HEK293T (cell line): ENCODE measurements around the gene SDR39U1.
"Not testable (repeated sequence)": the region's sequence is repeated elsewhere in the genome, so short reads cannot be mapped to it uniquely, and the experiment has no call there.

Source experiments
- CTCF ChIA-PET: fragments of 350-600 bp; formaldehyde crosslinking; extraction: SDS; loops from one replicate; lab custom pipeline; 2021; ENCODE audit warnings: antibody characterized with exemption, inconsistent platforms; lab: Yijun Ruan, JAX
- POLR2A ChIA-PET: fragments of 350-600 bp; formaldehyde crosslinking; extraction: SDS; loops from one replicate; lab custom pipeline; 2020; ENCODE audit warnings: antibody characterized with exemption, inconsistent platforms; lab: Yijun Ruan, JAX
- DNase-seq: peaks from one replicate; pipeline ENCODE4 v3.0.0; 2012; ENCODE audit warnings: mixed read lengths; ENCODE audit errors: extremely low spot score
- ARNT ChIP-seq: fragments of 450-650 bp; IDR thresholded peaks from 2 replicates; pipeline ENCODE4 v1.6.1; 2017; ENCODE audit warnings: mild to moderate bottlenecking
- BHLHE40 ChIP-seq: fragments of 450-650 bp; IDR thresholded peaks from 2 replicates; pipeline ENCODE4 v1.6.1; 2016; ENCODE audit warnings: mild to moderate bottlenecking, moderate library complexity, borderline replicate concordance
- CTBP1 ChIP-seq: fragments of 450-650 bp; IDR thresholded peaks from 2 replicates; pipeline ENCODE4 v1.6.1; 2016; ENCODE audit warnings: borderline replicate concordance
- ELF4 ChIP-seq: fragments of 450-650 bp; IDR thresholded peaks from 2 replicates; pipeline ENCODE4 v1.6.1; 2017; ENCODE audit warnings: antibody characterized with exemption
- FOXA1 ChIP-seq: fragments of 450-650 bp; IDR thresholded peaks from 2 replicates; pipeline ENCODE4 v1.6.1; 2016; ENCODE audit warnings: mild to moderate bottlenecking
- FOXK2 ChIP-seq: fragments of 450-650 bp; IDR thresholded peaks from 2 replicates; pipeline ENCODE4 v1.6.1; 2016; ENCODE audit warnings: mild to moderate bottlenecking
- FOXM1 ChIP-seq: fragments of 450-650 bp; IDR thresholded peaks from 2 replicates; pipeline ENCODE4 v1.6.1; 2017; ENCODE audit warnings: mild to moderate bottlenecking, borderline replicate concordance
- HDGF ChIP-seq: fragments of 450-650 bp; IDR thresholded peaks from 2 replicates; pipeline ENCODE4 v1.6.1; 2017; ENCODE audit warnings: antibody characterized with exemption, borderline replicate concordance
- L3MBTL2 ChIP-seq: fragments of 450-650 bp; conservative IDR thresholded peaks from 2 replicates; pipeline ENCODE4 v1.6.1; 2016; ENCODE audit warnings: mild to moderate bottlenecking
- LEF1 ChIP-seq: fragments of 450-650 bp; IDR thresholded peaks from 2 replicates; pipeline ENCODE4 v1.6.1; 2017; ENCODE audit warnings: mild to moderate bottlenecking, borderline replicate concordance
- NFRKB ChIP-seq: fragments of 450-650 bp; IDR thresholded peaks from 2 replicates; pipeline ENCODE4 v1.6.1; 2016; ENCODE audit warnings: mild to moderate bottlenecking, moderate library complexity
- SP1 ChIP-seq: fragments of 450-650 bp; IDR thresholded peaks from 2 replicates; pipeline ENCODE4 v1.6.1; 2017
- SUZ12 ChIP-seq: fragments of 450-650 bp; IDR thresholded peaks from 2 replicates; pipeline ENCODE4 v1.6.1; 2016; ENCODE audit warnings: mild to moderate bottlenecking
- TARDBP ChIP-seq: fragments of 450-650 bp; IDR thresholded peaks from 2 replicates; pipeline ENCODE4 v1.6.1; 2016
- ZNF384 ChIP-seq: fragments of 450-650 bp; IDR thresholded peaks from 2 replicates; pipeline ENCODE4 v1.6.1; 2016
- TF ChIP-seq, protein P1 (sequence below): fragments of 450-650 bp; IDR thresholded peaks from 2 replicates; pipeline ENCODE4 v1.6.1; 2016

SDR39U1 gene

DNA sequence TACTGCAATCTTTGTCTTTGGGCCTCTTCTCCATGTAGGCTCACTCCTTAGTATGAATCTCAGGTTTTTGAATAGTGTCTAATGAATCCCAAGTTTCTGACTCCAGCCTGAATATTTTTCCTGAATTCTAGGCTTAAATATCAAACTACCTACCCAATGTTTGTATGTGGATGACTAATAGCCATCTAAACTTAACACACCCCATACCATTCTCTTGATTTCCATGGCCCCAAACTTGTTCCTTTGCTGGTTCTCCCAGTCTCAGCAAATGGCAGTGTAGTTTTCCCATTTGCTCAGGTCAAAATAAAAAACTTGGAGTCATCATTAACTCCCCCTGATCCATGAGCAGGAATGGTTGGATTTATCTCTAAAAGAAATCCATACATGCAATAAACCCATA is 18.8 kb upstream of the SDR39U1 start:
- no peak for DNase-seq
- CTCF ChIA-PET = no interaction called here
- TF ChIP-seq CTBP1 = no peak
- TF ChIP-seq SP1 = no peak
- TF ChIP-seq LEF1 = no peak
- TF ChIP-seq BHLHE40 = no peak
- no peak for TF ChIP-seq ZNF384
- TF ChIP-seq ARNT = no peak
- no peak for TF ChIP-seq FOXM1
- no peak for TF ChIP-seq SUZ12
- no peak for TF ChIP-seq HDGF
- no peak for TF ChIP-seq TARDBP
- POLR2A ChIA-PET = no interaction called here

DNA sequence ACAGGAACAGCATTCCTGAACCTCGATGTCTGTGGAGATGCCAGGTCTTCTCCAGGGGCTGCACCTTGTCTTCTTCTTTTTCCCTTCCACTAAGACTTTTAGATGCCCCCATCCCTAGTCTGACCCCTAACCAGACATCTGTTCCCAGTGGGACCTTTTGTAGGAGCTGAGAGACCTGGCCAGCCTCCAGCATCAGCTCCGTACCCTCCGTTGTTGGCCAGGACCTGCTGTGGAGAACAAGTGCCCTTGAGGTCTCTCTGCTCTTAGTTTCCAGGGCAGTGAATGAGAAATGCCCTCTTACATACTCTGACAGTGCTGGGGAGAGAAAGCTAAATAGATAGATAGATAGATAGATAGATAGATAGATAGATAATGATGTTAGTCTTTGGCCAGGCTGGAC is 16.8 kb upstream of the SDR39U1 start:
- DNase-seq = no peak
- TF ChIP-seq FOXM1 (no peak), ELF4 (no peak), ARNT (no peak), LEF1 (no peak), CTBP1 (no peak), HDGF (no peak), FOXK2 (no peak), TARDBP (no peak), L3MBTL2 (no peak), NFRKB (no peak), FOXA1 (no peak), BHLHE40 (no peak), SP1 (no peak), ZNF384 (no peak), SUZ12 (no peak)
- TF ChIP-seq, protein P1, sequence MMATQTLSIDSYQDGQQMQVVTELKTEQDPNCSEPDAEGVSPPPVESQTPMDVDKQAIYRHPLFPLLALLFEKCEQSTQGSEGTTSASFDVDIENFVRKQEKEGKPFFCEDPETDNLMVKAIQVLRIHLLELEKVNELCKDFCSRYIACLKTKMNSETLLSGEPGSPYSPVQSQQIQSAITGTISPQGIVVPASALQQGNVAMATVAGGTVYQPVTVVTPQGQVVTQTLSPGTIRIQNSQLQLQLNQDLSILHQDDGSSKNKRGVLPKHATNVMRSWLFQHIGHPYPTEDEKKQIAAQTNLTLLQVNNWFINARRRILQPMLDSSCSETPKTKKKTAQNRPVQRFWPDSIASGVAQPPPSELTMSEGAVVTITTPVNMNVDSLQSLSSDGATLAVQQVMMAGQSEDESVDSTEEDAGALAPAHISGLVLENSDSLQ = no peak
- ChIA-PET POLR2A (interaction anchor here (2.8 kb wide), 1 partner anchor 17 kb away, joined by 14 read pairs; the partner anchor contains the start of gene SDR39U1), CTCF (no interaction called here)

DNA sequence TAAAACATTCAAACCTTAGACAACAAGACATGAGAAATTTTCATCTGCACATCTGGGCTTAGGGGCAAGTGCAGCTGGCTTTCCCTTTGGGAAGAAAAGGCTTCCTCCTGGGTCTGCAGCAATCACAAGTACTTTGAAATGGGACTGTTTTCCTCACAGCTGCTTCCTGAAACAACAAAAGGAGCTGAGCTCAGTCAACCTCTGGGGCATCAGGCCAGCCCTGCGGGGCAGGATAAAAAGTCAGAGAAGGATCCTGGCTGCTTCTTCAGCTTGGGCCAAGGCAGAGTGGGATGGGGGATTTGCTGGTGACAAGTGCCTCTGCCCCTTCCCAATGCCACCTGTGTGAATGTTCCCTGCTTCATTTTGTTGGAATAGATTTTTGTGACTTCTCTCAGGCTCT is 16.2 kb upstream of the SDR39U1 start:
- TF ChIP-seq CTBP1 (no peak), FOXK2 (no peak), HDGF (no peak), SUZ12 (no peak), FOXA1 (no peak), TARDBP (no peak), ZNF384 (no peak), L3MBTL2 (no peak)
- ChIA-PET CTCF (no interaction called here), POLR2A (interaction anchor here (2.8 kb wide), 1 partner anchor 16 kb away, joined by 14 read pairs; the partner anchor contains the start of gene SDR39U1)
- DNase-seq = no peak

DNA sequence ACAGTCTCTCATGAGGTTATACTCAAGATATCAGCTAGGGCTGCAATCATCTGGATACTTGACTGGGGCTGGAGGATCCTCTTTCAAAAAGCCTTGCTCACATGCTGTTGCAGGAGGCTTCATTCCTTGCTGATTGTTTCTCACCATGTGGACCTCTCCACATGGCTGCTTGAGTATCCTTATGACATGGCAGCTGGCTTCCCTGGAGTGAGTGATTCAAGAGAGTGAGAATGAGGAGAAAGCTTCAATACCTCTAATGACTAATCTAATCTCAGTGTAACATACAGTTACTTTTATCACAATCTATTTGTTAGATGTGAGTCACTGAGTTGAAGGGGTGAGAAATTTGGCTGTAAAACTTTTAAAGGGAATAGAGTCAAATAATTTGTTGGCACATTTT is 14.4 kb upstream of the SDR39U1 start:
- CTCF ChIA-PET = no interaction called here
- no peak for DNase-seq
- TF ChIP-seq SUZ12 = no peak
- no peak for TF ChIP-seq ARNT
- no peak for TF ChIP-seq FOXA1
- no peak for TF ChIP-seq FOXM1
- no peak for TF ChIP-seq FOXK2
- TF ChIP-seq TARDBP = no peak
- TF ChIP-seq NFRKB = no peak
- no peak for TF ChIP-seq HDGF
- TF ChIP-seq BHLHE40 = no peak
- TF ChIP-seq, protein P1 = no peak
- TF ChIP-seq CTBP1 = no peak
- no peak for TF ChIP-seq ZNF384
- no peak for TF ChIP-seq ELF4
- POLR2A ChIA-PET = no interaction called here

DNA sequence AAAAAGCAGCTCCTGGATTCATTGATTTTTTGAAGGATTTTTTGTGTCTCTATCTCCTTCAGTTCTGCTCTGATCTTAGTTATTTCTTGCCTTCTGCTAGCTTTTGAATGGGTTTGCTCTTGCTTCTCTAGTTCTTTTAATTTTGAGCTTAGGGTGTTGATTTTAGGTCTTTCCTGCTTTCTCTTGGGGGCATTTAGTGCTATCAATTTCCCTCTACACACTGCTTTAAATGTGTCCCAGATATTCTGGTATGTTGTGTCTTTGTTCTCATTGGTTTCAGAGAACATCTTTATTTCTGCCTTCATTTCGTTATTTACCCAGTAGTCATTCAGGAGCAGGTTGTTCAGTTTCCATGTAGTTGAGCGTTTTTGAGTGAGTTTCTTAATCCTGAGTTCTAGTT is 8.3 kb upstream of the SDR39U1 start:
- CTCF ChIA-PET, POLR2A ChIA-PET, DNase-seq: not testable (repeated sequence)

DNA sequence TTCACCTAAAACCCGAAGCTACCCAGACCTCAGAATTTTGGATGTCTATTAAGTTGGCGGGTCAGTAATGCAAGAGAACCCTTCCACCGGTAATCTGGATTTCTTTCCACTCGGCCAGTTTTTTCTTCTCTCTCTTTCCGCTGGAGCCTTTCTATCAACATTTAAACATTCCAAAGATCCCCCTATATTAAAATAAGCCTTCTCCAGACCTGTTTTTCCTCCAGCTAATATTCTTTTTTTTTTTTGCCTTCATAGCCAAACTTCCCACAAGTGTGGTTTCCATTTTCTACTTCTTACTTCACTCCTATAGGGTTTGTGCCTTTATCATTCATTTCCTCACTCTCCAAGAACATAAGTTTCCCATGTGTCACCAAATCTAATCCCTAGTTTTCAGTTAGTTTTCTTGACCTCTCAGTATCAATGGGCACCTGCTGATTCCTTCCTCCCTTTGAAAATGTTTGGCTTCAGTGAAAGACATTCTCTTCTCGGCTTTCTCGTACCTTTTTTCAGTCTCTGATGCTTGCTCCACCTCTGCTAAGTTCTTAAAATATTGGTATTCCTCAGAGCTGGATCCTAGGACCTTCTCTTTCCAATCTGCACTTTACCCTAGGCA is 583 bp upstream of the SDR39U1 start:
- TF ChIP-seq NFRKB (no peak), CTBP1 (no peak), FOXM1 (no peak), BHLHE40 (no peak)
- no peak for DNase-seq
- ChIA-PET CTCF (interaction anchor here (0.6 to 4.0 kb wide), 3 partner anchors 12 to 135 kb away, joined by 3 to 31 read pairs (median 6); partner anchors contain the start of gene CIDEB), POLR2A (interaction anchor here (1.4 to 3.1 kb wide), 5 partner anchors 13 to 302 kb away, joined by 3 to 46 read pairs (median 7); partner anchors contain the start of genes CBLN3, EMC9 and KHNYN)

DNA sequence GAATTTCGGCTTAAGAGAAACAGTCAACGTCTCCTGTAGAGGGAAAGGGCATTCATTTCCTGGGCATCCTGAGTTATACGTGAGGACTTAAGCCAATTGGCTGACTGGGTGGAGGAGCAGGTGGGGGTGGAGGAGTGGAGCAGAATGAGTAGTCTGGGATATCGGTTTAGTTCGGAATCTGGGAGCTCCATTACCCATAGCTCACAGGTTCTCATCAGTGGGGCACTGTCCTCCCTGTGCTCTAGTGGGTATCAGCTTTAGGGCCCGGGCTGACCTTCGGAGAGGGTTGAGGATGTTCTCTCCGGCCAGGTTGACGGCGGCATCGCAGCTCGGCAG is 704 bp downstream of the SDR39U1 start:
- no peak for TF ChIP-seq FOXA1
- no peak for TF ChIP-seq L3MBTL2
- TF ChIP-seq NFRKB = no peak
- TF ChIP-seq ZNF384 = no peak
- no peak for TF ChIP-seq HDGF
- no peak for TF ChIP-seq TARDBP
- no peak for TF ChIP-seq LEF1
- no peak for TF ChIP-seq BHLHE40
- TF ChIP-seq SP1 = no peak
- no peak for TF ChIP-seq ARNT
- TF ChIP-seq, protein P1 = no peak
- TF ChIP-seq ELF4 = no peak
- TF ChIP-seq CTBP1 = no peak
- TF ChIP-seq FOXM1 = no peak
- no peak for TF ChIP-seq FOXK2
- TF ChIP-seq SUZ12 = no peak
- ChIA-PET CTCF (interaction anchor here (0.7 to 4.0 kb wide), 5 partner anchors 10 to 171 kb away, joined by 3 to 31 read pairs (median 6); partner anchors contain the start of gene CIDEB), POLR2A (interaction anchor here (0.5 to 3.1 kb wide), 36 partner anchors 9 to 690 kb away, joined by 3 to 46 read pairs (median 4); partner anchors contain the start of genes CBLN3, CHMP4A, CIDEB and DCAF11)
- no peak for DNase-seq
